OCI-LY7 (cell line): ENCODE data around the gene NAGS.

Source experiments
- CTCF ChIP-seq: fragments of 200-600 bp; sonication (generic); conservative IDR thresholded peaks from 2 replicates; pipeline ENCODE4 v1.5.1; 2014; ENCODE audit warnings: mild to moderate bottlenecking, antibody characterized with exemption, low read length, moderate library complexity, mixed read lengths
- EZH2phosphoT487 ChIP-seq: fragments of 200-600 bp; sonication (generic); IDR thresholded peaks from 2 replicates; pipeline ENCODE4 v1.6.1; 2018; ENCODE audit warnings: low read depth, borderline replicate concordance, mild to moderate bottlenecking, mixed run types, antibody characterized with exemption, low read length, moderate library complexity, mixed read lengths

GRCh38 chr17:44024271-44024663, 19.8 kb downstream of the NAGS start:
- no peak for TF ChIP-seq CTCF
- TF ChIP-seq EZH2phosphoT487 = no peak
